Astrocyte of the spinal cord (primary cell): Measurements from ENCODE around the gene TPD52L3.

Experiments
- DNase-seq: peaks from one replicate; pipeline ENCODE4 v3.0.0; 2011; ENCODE audit warnings: low read depth, low spot score
- H3K4me3 ChIP-seq: 2 replicates; pipeline ENCODE4 v1.5.1; 2011; ENCODE audit warnings: low read depth, mild to moderate bottlenecking, low read length, moderate library complexity
- in situ Hi-C: cut with HindIII; loops from 2 replicates; pipeline ENCODE4 v1.10.0; 2017; ENCODE audit warnings: low sequenced_read_pairs
- TF ChIP-seq, protein P1 (sequence below): IDR thresholded peaks from 2 replicates; pipeline ENCODE4 v1.5.1; 2012; ENCODE audit warnings: low read depth, mild to moderate bottlenecking, low read length, inconsistent platforms

TPD52L3 gene

DNA sequence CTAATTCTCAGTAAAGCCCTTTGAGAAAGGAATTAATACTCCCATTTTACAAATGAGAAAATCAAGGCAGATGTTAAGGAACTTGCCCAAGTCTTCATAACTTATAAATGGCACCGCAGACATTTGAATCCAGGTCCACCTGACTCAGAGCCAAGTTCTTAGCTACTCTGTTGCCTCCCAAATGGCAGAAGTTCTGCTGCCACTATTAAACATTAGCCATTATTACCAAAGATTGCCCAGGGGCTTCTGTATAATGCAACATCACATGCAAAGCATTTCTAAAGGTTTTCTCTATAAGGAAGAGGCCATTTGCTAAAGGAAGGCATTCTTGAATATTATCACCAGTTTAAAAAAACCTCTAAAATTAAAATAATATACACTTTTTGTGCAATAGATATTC is 28.3 kb downstream of the TPD52L3 start:
- H3K4me3 ChIP-seq: no peak overlapping the region
- in situ Hi-C loops: loop anchor here (25.0 kb wide), 1 partner anchor 231 kb away; no protein-coding TSS in a partner anchor
- DNase-seq: no peak
- TF ChIP-seq, protein P1, sequence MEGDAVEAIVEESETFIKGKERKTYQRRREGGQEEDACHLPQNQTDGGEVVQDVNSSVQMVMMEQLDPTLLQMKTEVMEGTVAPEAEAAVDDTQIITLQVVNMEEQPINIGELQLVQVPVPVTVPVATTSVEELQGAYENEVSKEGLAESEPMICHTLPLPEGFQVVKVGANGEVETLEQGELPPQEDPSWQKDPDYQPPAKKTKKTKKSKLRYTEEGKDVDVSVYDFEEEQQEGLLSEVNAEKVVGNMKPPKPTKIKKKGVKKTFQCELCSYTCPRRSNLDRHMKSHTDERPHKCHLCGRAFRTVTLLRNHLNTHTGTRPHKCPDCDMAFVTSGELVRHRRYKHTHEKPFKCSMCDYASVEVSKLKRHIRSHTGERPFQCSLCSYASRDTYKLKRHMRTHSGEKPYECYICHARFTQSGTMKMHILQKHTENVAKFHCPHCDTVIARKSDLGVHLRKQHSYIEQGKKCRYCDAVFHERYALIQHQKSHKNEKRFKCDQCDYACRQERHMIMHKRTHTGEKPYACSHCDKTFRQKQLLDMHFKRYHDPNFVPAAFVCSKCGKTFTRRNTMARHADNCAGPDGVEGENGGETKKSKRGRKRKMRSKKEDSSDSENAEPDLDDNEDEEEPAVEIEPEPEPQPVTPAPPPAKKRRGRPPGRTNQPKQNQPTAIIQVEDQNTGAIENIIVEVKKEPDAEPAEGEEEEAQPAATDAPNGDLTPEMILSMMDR: no peak

GRCh38 chr9:6356904-6357303 is 28.7 kb downstream of the TPD52L3 start:
- in situ Hi-C loops: loop anchor here (25.0 kb wide), 1 partner anchor 230 kb away; no protein-coding TSS in a partner anchor
- TF ChIP-seq, protein P1: no peak
- DNase-seq: no peak
- no peak overlapping the region for H3K4me3 ChIP-seq

DNA sequence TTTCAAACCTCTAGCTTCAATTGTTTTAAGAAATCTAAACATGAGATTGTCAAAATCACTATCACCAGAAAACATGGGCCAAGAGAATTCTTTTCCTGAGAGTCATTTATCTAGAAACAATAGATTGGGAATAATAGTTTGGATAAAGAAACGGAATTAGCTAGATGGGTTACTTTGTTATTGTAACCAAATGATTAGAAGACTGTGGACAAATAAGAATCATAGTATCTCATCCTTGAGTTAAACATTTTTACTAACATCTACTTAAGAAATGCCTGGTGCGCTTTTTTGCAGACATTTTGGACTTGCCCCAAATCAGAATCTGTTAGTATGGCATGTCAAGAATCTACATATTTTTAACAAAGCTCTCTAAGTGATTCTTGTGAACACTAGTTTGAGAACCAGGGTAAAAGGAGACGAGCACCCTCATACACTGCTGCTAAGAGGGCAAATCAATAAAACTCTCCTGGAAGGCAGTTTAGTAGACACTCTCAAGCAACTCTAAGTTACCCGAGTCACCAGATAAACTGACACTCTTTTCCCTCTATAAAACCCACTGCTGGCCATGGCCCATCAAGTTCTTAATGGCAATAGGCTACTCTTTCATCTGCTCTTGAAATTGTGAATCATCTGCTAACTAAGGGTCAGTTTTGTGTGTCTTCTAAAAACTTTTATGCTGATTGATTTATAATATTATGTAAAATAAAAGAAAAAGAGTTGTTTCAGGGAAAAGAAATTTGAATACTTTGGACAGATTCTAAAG is 39.1 kb downstream of the TPD52L3 start:
- no peak overlapping the region for H3K4me3 ChIP-seq
- TF ChIP-seq, protein P1: no peak
- in situ Hi-C loops: loop anchor here (25.0 kb wide), 1 partner anchor 220 kb away; no protein-coding TSS in a partner anchor
- DNase-seq: no peak

DNA sequence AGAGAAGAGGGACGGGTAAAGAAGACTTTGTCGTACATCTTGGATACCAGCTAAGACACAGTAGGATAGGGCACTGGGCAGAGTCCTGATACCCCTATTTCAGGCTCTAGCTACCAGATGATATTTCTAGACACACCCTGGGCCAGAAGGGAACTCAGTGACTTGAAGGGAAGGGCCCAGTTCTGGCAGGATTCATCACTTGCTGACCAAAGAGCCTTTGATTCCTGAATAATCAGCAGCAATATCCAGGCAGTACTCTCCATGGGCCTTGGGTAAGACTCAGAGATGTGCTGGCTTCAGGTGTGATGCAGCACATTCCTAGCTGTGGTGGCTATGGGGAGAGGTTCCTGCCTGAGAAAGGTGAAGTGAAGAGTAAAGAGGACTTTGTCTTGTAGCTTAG is 40.7 kb downstream of the TPD52L3 start:
- no peak overlapping the region for H3K4me3 ChIP-seq
- in situ Hi-C loops: loop anchor here (25.0 kb wide), 1 partner anchor 218 kb away; no protein-coding TSS in a partner anchor
- TF ChIP-seq, protein P1: no peak
- no peak for DNase-seq
